HG03521 (cell line): Measurements from ENCODE around the gene ATP5MG.
"Not testable (repeated sequence)": the region's sequence is repeated elsewhere in the genome, so short reads cannot be mapped to it uniquely, and the experiment has no call there.

Experiments
- ATAC-seq: cut with Tn5 transposase; IDR thresholded peaks from one replicate; pipeline ENCODE4 v1.9.1; 2021; ENCODE audit warnings: mild to moderate bottlenecking, moderate library complexity; ENCODE audit not compliant: unreplicated experiment

The ATP5MG gene

GRCh38 chr11:118401151-118401879 lies at the start of gene ATP5MG:
Gene ATP5MG (plus strand): TSS chr11:118401606. CDS start chr11:118401666, 60 bp downstream.
- ATAC-seq, result peak; percentile 49

- ATAC-seq, result no peak
Measured at GRCh38 chr11:118353084-118353710, 48.2 kb upstream of the ATP5MG start.

- no peak for ATAC-seq
Measured at GRCh38 chr11:118358071-118358470, 43.3 kb upstream of the ATP5MG start.

GRCh38 chr11:118359295-118359958 lies 42.0 kb upstream of the ATP5MG start, which contains the start of gene UBE4A:
Gene UBE4A (plus strand): TSS chr11:118359600. CDS start chr11:118365081, 5,481 bp downstream.
- ATAC-seq, result peak; percentile 85

GRCh38 chr11:118364956-118365615 lies 36.3 kb upstream of the ATP5MG start:
- no peak for ATAC-seq

- ATAC-seq, result no peak
Measured at GRCh38 chr11:118366287-118366686, 35.1 kb upstream of the ATP5MG start.

GRCh38 chr11:118370774-118371173 lies 30.6 kb upstream of the ATP5MG start:
- no peak for ATAC-seq

GRCh38 chr11:118373263-118373662 lies 28.1 kb upstream of the ATP5MG start:
- ATAC-seq, result no peak

GRCh38 chr11:118373871-118374270 lies 27.5 kb upstream of the ATP5MG start:
- no peak for ATAC-seq

- no peak for ATAC-seq
Measured at GRCh38 chr11:118374729-118375128, 26.7 kb upstream of the ATP5MG start.

- ATAC-seq, result no peak
Measured at GRCh38 chr11:118375978-118376377, 25.4 kb upstream of the ATP5MG start.

- ATAC-seq, result no peak
Measured at GRCh38 chr11:118379497-118379896, 21.9 kb upstream of the ATP5MG start.

- ATAC-seq, result no peak
Measured at GRCh38 chr11:118380571-118380970, 20.8 kb upstream of the ATP5MG start.

- ATAC-seq, result no peak
Measured at GRCh38 chr11:118382954-118383353, 18.5 kb upstream of the ATP5MG start.

- ATAC-seq, result no peak
Measured at GRCh38 chr11:118383657-118384056, 17.7 kb upstream of the ATP5MG start.

GRCh38 chr11:118396097-118396501 lies 5.3 kb upstream of the ATP5MG start:
- no peak for ATAC-seq

- ATAC-seq, result no peak
Measured at GRCh38 chr11:118397448-118397847, 4.0 kb upstream of the ATP5MG start.

- peak; percentile 49 for ATAC-seq
Measured at GRCh38 chr11:118398791-118399559, 2.4 kb upstream of the ATP5MG start.

- ATAC-seq, result peak; percentile 8
Measured at GRCh38 chr11:118401880-118402590, 629 bp downstream of the ATP5MG start.

- not testable (repeated sequence) for ATAC-seq
Measured at GRCh38 chr11:118402594-118402993, 1.2 kb downstream of the ATP5MG start.
